H7 (cell line): ENCODE data around the gene SCO1. TPM values are rescaled to one million over a fixed set of nuclear protein-coding genes. Genes with fewer than 3 reads are reported as not detected.

Experiments used
- DNase-seq: peaks from one replicate; pipeline ENCODE4 v3.0.0; 2012
- H3K27me3 ChIP-seq: 2 replicates; pipeline ENCODE4 v1.6.0; 2011; ENCODE audit warnings: mild to moderate bottlenecking, low read length; ENCODE audit not compliant: control insufficient read depth, insufficient read depth
- H3K36me3 ChIP-seq: replicated peaks from 2 replicates; pipeline ENCODE4 v1.5.1; 2011; ENCODE audit warnings: low read length; ENCODE audit not compliant: control insufficient read depth, insufficient read depth
- H3K4me3 ChIP-seq: 2 replicates; pipeline ENCODE4 v1.5.1; 2011; ENCODE audit warnings: low read depth, mild to moderate bottlenecking, control low read depth, low read length, moderate library complexity; ENCODE audit not compliant: insufficient read depth
- total RNA-seq: library from RNA; depleted of rRNA; stranded (reverse); fragments of >200 nt; shearing (Covaris generic); gene quantifications from 2 replicates; pipeline ENCODE4 v1.2.3, GENCODE V29; 2014; rRNA removed

Gene SCO1
- total RNA-seq, 1 experiment from 2014 or later, result 69.6 TPM

GRCh38 chr17:10624969-10625368, 72.4 kb downstream of the SCO1 start:
- no peaks in the 10 kb centered on the region for H3K36me3 ChIP-seq
- no peak for DNase-seq
- no peak overlapping the region for H3K4me3 ChIP-seq
- no peaks in the 10 kb centered on the region for H3K27me3 ChIP-seq

GRCh38 chr17:10623737-10624338, 73.5 kb downstream of the SCO1 start:
- no peaks in the 10 kb centered on the region for H3K27me3 ChIP-seq
- DNase-seq, result peak; percentile 4
- no peak overlapping the region for H3K4me3 ChIP-seq
- no peaks in the 10 kb centered on the region for H3K36me3 ChIP-seq

- H3K4me3 ChIP-seq, result no peak overlapping the region
Measured at GRCh38 chr17:10622617-10623485, 74.5 kb downstream of the SCO1 start.

More at GRCh38 chr17:10622617-10623485, 74.5 kb downstream of the SCO1 start:
- Histone ChIP-seq H3K36me3 (no peaks in the 10 kb centered on the region), H3K27me3 (no peaks in the 10 kb centered on the region)
- peak; percentile 14 for DNase-seq

Other genes starting within 250 kb of the SCO1 start
- gene MYH4, start 228.0 kb downstream of the SCO1 start, total RNA-seq, result not detected in 2 replicates
- not detected in 2 replicates for gene MYH1, start 179.0 kb downstream of the SCO1 start, total RNA-seq
- 0.17 and 0.26 TPM in 2 replicates for gene MYH2, start 147.9 kb downstream of the SCO1 start, total RNA-seq
- 0.69 and 4.2 TPM in 2 replicates for gene MYH3, start 40.2 kb downstream of the SCO1 start, total RNA-seq
- 7.9 and 11.0 TPM in 2 replicates for gene ADPRM, start 61 bp upstream of the SCO1 start, total RNA-seq
- gene TMEM220, start 32.5 kb upstream of the SCO1 start, total RNA-seq, result 1.9 and 5.3 TPM in 2 replicates
- not detected in 2 replicates for gene TMEM238L, start 106.6 kb upstream of the SCO1 start, total RNA-seq
- gene PIRT, start 140.6 kb upstream of the SCO1 start, total RNA-seq, result not detected in 2 replicates